Spleen (tissue), 7 donors: ENCODE results near the gene EPYC.

Experiments used
- CTCF ChIP-seq, 11 experiments: fragments of 200-600 bp in 7 of 11; fragments of 450-650 bp in 4 of 11; sonication (generic) in 4 of 11; IDR thresholded peaks in 8 of 11; conservative IDR thresholded peaks in 3 of 11; 1 replicate in 7 of 11; 2 replicates in 4 of 11; pipeline versions ENCODE4 v1.4.0 to v1.8.0; 2016 to 2021; ENCODE audit warnings: antibody characterized with exemption in 11 of 11, inconsistent platforms in 4 of 11, mild to moderate bottlenecking in 1 of 11
- POLR2AphosphoS5 ChIP-seq, 3 donors: sonication (generic); formaldehyde crosslinking; IDR thresholded peaks; one replicate each; pipeline ENCODE4 v1.5.1; 2017; ENCODE audit warnings: antibody characterized with exemption in 3 of 3
- donor health status: DM: no; HTN: no; CAD: no; lungs with moderate emphysema.
- donor health status: DM: no; HTN: no; CAD: no.
- donor health status: DM: no; HTN: no; CAD: no.

GRCh38 chr12:91003737-91004136, 1.0 kb downstream of the EPYC start:
- TF ChIP-seq CTCF (IDR thresholded peaks at IDR 0.05 in 8 of 11, conservative IDR thresholded peaks at IDR 0.05 in 3 of 11) (no peak), POLR2AphosphoS5 (IDR thresholded peaks at IDR 0.05) (no peak)
